ENCODE measurements around the gene PIGV. TPM values are rescaled to one million over a fixed set of nuclear protein-coding genes. Genes with fewer than 3 reads are reported as not detected.

PIGV gene
- total RNA-seq, 1 donor from 2014 or later: 20.1 TPM

- peaks cover 69% of the 10 kb centered on the region for H3K36me3 Mint-ChIP-seq (ENCODE audit: low read depth)
- no peaks in the 10 kb centered on the region for H3K27me3 Mint-ChIP-seq (ENCODE audit: low read depth)
- H3K9me3 Mint-ChIP-seq: no peaks in the 10 kb centered on the region
- no peak overlapping the region for H3K27ac Mint-ChIP-seq
- no peak for DNase-seq (ENCODE audit: low spot score)
- intact Hi-C loops (cut with micrococcal nuclease): no loop called here
- H3K4me1 Mint-ChIP-seq (ENCODE audit: low read depth): peaks cover 35% of the 10 kb centered on the region
- no peak overlapping the region for H3K4me3 Mint-ChIP-seq (ENCODE audit: low read depth)
Observed at GRCh38 chr1:26754086-26754874, 33.5 kb upstream of the PIGV start.

GRCh38 chr1:26758358-26758757 lies 29.4 kb upstream of the PIGV start:
- Mint-ChIP-seq H3K9me3 (no peaks in the 10 kb centered on the region), H3K27me3 (ENCODE audit: low read depth) (no peaks in the 10 kb centered on the region), H3K27ac (no peak overlapping the region), H3K4me3 (ENCODE audit: low read depth) (no peak overlapping the region), H3K4me1 (ENCODE audit: low read depth) (peaks cover 15% of the 10 kb centered on the region), H3K36me3 (ENCODE audit: low read depth) (peaks cover 71% of the 10 kb centered on the region)
- DNase-seq (ENCODE audit: low spot score): no peak
- intact Hi-C loops (cut with micrococcal nuclease): no loop called here

DNA sequence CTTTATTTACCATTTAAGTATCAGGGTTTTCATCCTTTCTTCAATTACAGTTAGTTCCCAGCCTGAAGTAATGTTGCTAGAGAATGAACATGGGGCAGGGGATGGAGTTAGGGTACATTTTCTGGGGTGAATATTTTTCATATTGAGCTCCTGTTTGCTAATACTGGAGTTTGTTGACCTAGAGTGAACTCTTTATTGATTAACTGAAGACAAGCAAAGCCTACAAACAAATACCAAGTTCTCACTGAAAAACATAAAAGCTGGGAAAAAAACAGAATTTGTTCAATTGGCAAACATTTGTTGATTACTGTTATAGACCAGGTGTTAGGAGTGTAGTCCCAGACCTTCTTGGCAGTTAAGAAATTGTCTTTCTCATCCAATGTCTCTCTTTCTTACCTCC lies 28.2 kb upstream of the PIGV start:
- Mint-ChIP-seq H3K9me3 (no peaks in the 10 kb centered on the region), H3K36me3 (ENCODE audit: low read depth) (peaks cover 69% of the 10 kb centered on the region), H3K4me1 (ENCODE audit: low read depth) (peaks cover 10% of the 10 kb centered on the region), H3K27me3 (ENCODE audit: low read depth) (no peaks in the 10 kb centered on the region), H3K27ac (no peak overlapping the region), H3K4me3 (ENCODE audit: low read depth) (no peak overlapping the region)
- DNase-seq (ENCODE audit: low spot score): no peak
- intact Hi-C loops (cut with micrococcal nuclease): no loop called here

- intact Hi-C loops (cut with micrococcal nuclease): no loop called here
- H3K36me3 Mint-ChIP-seq (ENCODE audit: low read depth): peaks cover 69% of the 10 kb centered on the region
- H3K4me3 Mint-ChIP-seq (ENCODE audit: low read depth): no peak overlapping the region
- no peak for DNase-seq (ENCODE audit: low spot score)
- peaks cover 8% of the 10 kb centered on the region for H3K4me1 Mint-ChIP-seq (ENCODE audit: low read depth)
- no peak overlapping the region for H3K27ac Mint-ChIP-seq
- no peaks in the 10 kb centered on the region for H3K9me3 Mint-ChIP-seq
- H3K27me3 Mint-ChIP-seq (ENCODE audit: low read depth): no peaks in the 10 kb centered on the region
Observed at GRCh38 chr1:26761217-26761616, 26.5 kb upstream of the PIGV start.

- H3K27me3 Mint-ChIP-seq (ENCODE audit: low read depth): no peaks in the 10 kb centered on the region
- intact Hi-C loops (cut with micrococcal nuclease): no loop called here
- H3K4me3 Mint-ChIP-seq (ENCODE audit: low read depth): no peak overlapping the region
- H3K4me1 Mint-ChIP-seq (ENCODE audit: low read depth): peaks cover 36% of the 10 kb centered on the region
- no peak for DNase-seq (ENCODE audit: low spot score)
- H3K27ac Mint-ChIP-seq: peak overlapping the region; percentile 58
- peaks cover 91% of the 10 kb centered on the region for H3K36me3 Mint-ChIP-seq (ENCODE audit: low read depth)
- H3K9me3 Mint-ChIP-seq: no peaks in the 10 kb centered on the region
Observed at GRCh38 chr1:26767714-26768113, 20.0 kb upstream of the PIGV start.

GRCh38 chr1:26768755-26769154 lies 19.0 kb upstream of the PIGV start:
- H3K36me3 Mint-ChIP-seq (ENCODE audit: low read depth): peaks cover 91% of the 10 kb centered on the region
- peaks cover 36% of the 10 kb centered on the region for H3K4me1 Mint-ChIP-seq (ENCODE audit: low read depth)
- intact Hi-C loops (cut with micrococcal nuclease): no loop called here
- no peak overlapping the region for H3K27ac Mint-ChIP-seq
- no peaks in the 10 kb centered on the region for H3K27me3 Mint-ChIP-seq (ENCODE audit: low read depth)
- H3K4me3 Mint-ChIP-seq (ENCODE audit: low read depth): no peak overlapping the region
- no peak for DNase-seq (ENCODE audit: low spot score)
- H3K9me3 Mint-ChIP-seq: no peaks in the 10 kb centered on the region

- H3K36me3 Mint-ChIP-seq (ENCODE audit: low read depth): peaks cover 98% of the 10 kb centered on the region
- peak overlapping the region; percentile 61 for H3K27ac Mint-ChIP-seq
- H3K4me1 Mint-ChIP-seq (ENCODE audit: low read depth): peaks cover 33% of the 10 kb centered on the region
- no peaks in the 10 kb centered on the region for H3K27me3 Mint-ChIP-seq (ENCODE audit: low read depth)
- intact Hi-C loops (cut with micrococcal nuclease): loop anchor here (2.0 kb wide), 1 partner anchor 16 kb away; the partner anchor contains the start of gene PIGV
- no peak overlapping the region for H3K4me3 Mint-ChIP-seq (ENCODE audit: low read depth)
- no peak for DNase-seq (ENCODE audit: low spot score)
- H3K9me3 Mint-ChIP-seq: no peaks in the 10 kb centered on the region
Observed at GRCh38 chr1:26771285-26771642, 16.5 kb upstream of the PIGV start.

- H3K36me3 Mint-ChIP-seq (ENCODE audit: low read depth): peaks cover 98% of the 10 kb centered on the region
- intact Hi-C loops (cut with micrococcal nuclease): loop anchor here (2.0 kb wide), 1 partner anchor 15 kb away; the partner anchor contains the start of gene PIGV
- H3K27ac Mint-ChIP-seq: peak overlapping the region; percentile 61
- H3K9me3 Mint-ChIP-seq: no peaks in the 10 kb centered on the region
- DNase-seq (ENCODE audit: low spot score): no peak
- no peak overlapping the region for H3K4me3 Mint-ChIP-seq (ENCODE audit: low read depth)
- no peaks in the 10 kb centered on the region for H3K27me3 Mint-ChIP-seq (ENCODE audit: low read depth)
- peaks cover 32% of the 10 kb centered on the region for H3K4me1 Mint-ChIP-seq (ENCODE audit: low read depth)
Observed at GRCh38 chr1:26771643-26772321, 16.0 kb upstream of the PIGV start.

DNA sequence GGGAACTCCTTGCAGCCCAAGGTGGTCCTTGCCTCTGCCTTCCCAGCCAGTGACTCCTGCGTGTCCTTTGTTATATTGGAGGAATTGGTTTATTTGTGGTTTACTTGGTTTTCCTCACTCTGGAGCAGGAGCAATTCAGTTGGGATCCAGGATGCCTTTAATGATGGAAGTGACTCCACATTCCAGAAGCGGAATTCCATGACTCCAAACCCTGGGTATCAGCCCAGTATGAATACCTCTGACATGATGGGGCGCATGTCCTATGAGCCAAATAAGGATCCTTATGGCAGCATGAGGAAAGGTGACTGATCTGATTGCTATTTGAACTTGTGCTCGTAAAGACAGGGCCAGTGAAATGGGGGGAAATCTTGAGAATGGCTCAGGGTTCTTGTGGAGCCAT lies 15.1 kb upstream of the PIGV start:
- H3K36me3 Mint-ChIP-seq (ENCODE audit: low read depth): peaks cover 94% of the 10 kb centered on the region
- peaks cover 24% of the 10 kb centered on the region for H3K4me1 Mint-ChIP-seq (ENCODE audit: low read depth)
- no peak for DNase-seq (ENCODE audit: low spot score)
- no peaks in the 10 kb centered on the region for H3K9me3 Mint-ChIP-seq
- H3K4me3 Mint-ChIP-seq (ENCODE audit: low read depth): no peak overlapping the region
- intact Hi-C loops (cut with micrococcal nuclease): no loop called here
- H3K27ac Mint-ChIP-seq: no peak overlapping the region
- no peaks in the 10 kb centered on the region for H3K27me3 Mint-ChIP-seq (ENCODE audit: low read depth)

DNA sequence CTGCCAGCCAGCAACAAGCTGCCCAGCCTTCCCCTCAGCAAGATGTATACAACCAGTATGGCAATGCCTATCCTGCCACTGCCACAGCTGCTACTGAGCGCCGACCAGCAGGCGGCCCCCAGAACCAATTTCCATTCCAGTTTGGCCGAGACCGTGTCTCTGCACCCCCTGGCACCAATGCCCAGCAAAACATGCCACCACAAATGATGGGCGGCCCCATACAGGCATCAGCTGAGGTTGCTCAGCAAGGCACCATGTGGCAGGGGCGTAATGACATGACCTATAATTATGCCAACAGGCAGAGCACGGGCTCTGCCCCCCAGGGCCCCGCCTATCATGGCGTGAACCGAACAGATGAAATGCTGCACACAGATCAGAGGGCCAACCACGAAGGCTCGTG lies 13.3 kb upstream of the PIGV start:
- peaks cover 93% of the 10 kb centered on the region for H3K36me3 Mint-ChIP-seq (ENCODE audit: low read depth)
- intact Hi-C loops (cut with micrococcal nuclease): no loop called here
- no peak overlapping the region for H3K27ac Mint-ChIP-seq
- H3K9me3 Mint-ChIP-seq: no peaks in the 10 kb centered on the region
- no peak for DNase-seq (ENCODE audit: low spot score)
- H3K4me3 Mint-ChIP-seq (ENCODE audit: low read depth): no peak overlapping the region
- peaks cover 23% of the 10 kb centered on the region for H3K4me1 Mint-ChIP-seq (ENCODE audit: low read depth)
- H3K27me3 Mint-ChIP-seq (ENCODE audit: low read depth): no peaks in the 10 kb centered on the region

DNA sequence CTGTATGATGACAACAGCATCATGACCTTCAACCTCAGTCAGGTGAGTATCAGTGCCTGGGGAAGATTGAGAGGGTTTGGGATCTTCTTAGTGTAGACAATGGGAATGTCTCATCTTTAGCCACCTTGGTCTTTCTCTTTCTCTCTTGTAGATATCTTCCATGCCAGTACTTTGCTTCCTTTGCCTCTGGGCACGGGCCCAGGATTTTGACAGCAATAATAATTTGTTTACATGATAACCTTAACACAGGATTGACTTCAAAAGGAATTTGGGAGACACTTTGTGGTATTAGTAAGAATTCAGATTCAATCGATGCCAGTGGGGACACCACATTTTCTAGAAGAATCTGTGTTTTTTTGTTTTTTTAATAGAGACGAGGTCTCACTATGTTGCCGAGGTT lies 12.1 kb upstream of the PIGV start:
- intact Hi-C loops (cut with micrococcal nuclease): no loop called here
- Mint-ChIP-seq H3K27me3 (ENCODE audit: low read depth) (no peaks in the 10 kb centered on the region), H3K9me3 (no peaks in the 10 kb centered on the region), H3K27ac (no peak overlapping the region), H3K36me3 (ENCODE audit: low read depth) (peaks cover 88% of the 10 kb centered on the region), H3K4me1 (ENCODE audit: low read depth) (peaks cover 22% of the 10 kb centered on the region), H3K4me3 (ENCODE audit: low read depth) (no peak overlapping the region)
- DNase-seq (ENCODE audit: low spot score): no peak

GRCh38 chr1:26779098-26779668 lies 8.6 kb upstream of the PIGV start:
- intact Hi-C loops (cut with micrococcal nuclease): no loop called here
- DNase-seq (ENCODE audit: low spot score): no peak
- H3K27ac Mint-ChIP-seq: peak overlapping the region; percentile 22
- peaks cover 79% of the 10 kb centered on the region for H3K36me3 Mint-ChIP-seq (ENCODE audit: low read depth)
- peaks cover 22% of the 10 kb centered on the region for H3K4me1 Mint-ChIP-seq (ENCODE audit: low read depth)
- no peaks in the 10 kb centered on the region for H3K9me3 Mint-ChIP-seq
- no peak overlapping the region for H3K4me3 Mint-ChIP-seq (ENCODE audit: low read depth)
- H3K27me3 Mint-ChIP-seq (ENCODE audit: low read depth): no peaks in the 10 kb centered on the region

GRCh38 chr1:26780344-26780957 lies 7.3 kb upstream of the PIGV start:
- Mint-ChIP-seq H3K36me3 (ENCODE audit: low read depth) (peaks cover 66% of the 10 kb centered on the region), H3K9me3 (no peaks in the 10 kb centered on the region), H3K27me3 (ENCODE audit: low read depth) (no peaks in the 10 kb centered on the region), H3K4me3 (ENCODE audit: low read depth) (no peak overlapping the region), H3K4me1 (ENCODE audit: low read depth) (peaks cover 31% of the 10 kb centered on the region), H3K27ac (no peak overlapping the region)
- no peak for DNase-seq (ENCODE audit: low spot score)
- intact Hi-C loops (cut with micrococcal nuclease): no loop called here
